Iris pigment epithelial cell (primary cell): ENCODE data around the gene NFE2L2.
"Not testable (repeated sequence)": the region's sequence is repeated elsewhere in the genome, so short reads cannot be mapped to it uniquely, and the experiment has no call there.

Experiments used
- DNase-seq: peaks from one replicate; pipeline ENCODE4 v3.0.0-alpha.2; 2011; ENCODE audit warnings: low read depth

Gene NFE2L2

DNA sequence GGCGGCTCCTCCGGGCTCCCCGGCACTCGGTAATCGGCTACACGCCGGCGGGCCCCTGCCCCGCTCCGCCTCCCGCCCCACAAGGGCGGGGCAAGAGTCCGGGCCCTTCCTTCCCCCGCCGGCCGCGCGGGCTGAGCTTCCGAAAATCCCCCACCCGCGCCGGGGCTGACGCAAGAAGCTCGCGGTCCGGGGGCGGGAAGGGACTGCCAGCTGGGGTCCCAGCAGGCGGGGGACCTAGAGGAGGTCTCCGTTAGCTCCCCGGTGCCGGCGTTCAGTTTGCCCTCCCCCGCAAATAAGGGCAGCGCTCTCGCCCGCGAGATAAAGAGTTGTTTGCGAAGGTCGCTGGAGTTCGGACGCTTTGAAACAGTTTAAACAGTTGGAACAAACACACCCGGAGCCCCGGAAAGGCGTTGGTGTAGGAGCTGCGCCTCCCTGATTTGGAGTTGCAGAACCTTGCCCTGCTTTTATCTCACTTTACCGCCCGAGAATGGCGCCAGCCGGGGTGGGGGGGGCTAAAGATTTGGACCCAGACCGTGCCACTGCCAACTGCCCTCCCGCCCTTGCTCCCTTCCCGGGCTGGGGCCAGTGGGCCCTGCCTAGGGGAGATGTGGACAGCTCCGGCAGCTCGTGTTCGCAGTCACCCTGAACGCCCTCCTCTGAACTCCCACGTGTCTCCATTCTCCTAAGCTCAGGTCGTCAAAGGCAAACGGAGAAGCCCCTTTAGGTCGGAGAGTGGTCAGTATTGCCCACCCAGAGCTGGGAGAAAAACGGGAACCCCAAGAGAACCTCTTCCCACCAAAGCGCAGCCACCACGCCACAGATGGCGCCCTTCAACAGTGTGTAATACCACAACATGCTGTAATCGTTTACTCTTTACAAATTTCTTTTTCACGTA, at the start of gene NFE2L2:
Gene NFE2L2 (minus strand): TSS at position 35 of the 895 bp plus-strand sequence. CDS start 151 bp downstream, outside the sequence.
- peak; percentile 94 for DNase-seq

DNA sequence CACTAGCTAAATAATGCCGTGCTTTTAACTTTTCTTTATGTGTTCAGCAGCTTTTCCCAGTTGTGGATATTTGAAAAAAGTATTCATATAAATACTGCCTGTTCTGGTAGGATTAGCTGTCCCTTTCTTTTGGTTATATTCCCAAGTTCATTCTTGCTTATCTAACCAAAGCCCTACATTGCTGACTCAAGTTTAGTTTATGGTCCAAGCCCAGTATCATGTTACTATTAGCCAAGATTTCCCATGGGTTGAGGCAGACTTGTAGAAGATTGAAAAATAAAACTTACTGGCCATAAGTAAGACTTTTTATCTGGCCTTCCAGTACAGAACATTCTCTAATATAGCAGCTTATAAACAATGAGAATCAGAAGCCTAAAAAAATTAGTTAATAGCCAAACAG, 49.7 kb upstream of the NFE2L2 start:
- DNase-seq = peak; percentile 96

DNA sequence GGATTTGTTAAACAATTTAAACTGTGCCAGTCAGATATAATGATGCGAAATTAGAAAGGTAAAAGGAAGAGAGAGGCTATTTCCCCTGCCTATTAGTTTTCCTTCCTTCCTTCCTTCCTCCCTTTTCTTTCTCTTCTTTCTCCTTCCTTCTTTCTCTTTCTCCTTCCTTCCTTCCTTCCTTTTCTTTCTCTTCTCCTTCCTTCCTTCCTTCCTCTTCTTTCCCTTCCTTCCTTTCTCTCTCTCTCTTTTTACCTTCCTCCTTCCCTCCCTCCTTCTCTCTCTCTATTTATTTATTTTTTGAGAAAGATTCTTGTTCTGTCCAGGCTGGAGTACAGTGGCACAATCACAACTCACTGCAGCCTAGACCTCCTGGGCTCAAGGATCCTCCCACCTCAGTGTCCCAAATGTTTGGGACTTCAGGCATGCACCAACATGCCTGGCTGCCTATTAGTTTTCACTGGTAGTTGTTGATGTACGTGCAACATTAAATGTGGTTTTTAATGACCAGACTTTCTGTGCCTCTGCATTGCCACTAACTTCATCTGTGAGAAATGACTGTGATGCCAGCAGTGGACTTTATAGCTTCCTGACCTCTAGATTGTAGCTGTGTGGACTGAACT, 48.7 kb upstream of the NFE2L2 start:
- no peak for DNase-seq

DNA sequence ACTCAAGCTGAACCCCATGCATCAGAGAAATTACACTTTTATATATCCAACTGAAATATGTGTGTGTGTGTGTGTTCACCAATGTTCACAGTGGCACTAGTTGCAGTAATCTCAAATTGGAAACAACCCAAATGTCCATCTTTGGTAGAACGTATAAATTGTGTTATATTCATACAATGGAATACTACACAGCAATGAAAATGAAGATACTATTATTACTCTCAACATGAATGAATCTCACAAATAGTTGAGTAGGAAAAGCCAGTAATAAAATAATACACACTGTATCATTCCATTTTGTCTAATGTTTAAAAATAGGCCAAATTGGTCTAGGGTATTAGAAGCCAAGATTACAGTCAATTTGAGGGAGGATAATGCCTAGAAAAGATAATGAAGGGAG, 48.0 kb upstream of the NFE2L2 start:
- DNase-seq = no peak

DNA sequence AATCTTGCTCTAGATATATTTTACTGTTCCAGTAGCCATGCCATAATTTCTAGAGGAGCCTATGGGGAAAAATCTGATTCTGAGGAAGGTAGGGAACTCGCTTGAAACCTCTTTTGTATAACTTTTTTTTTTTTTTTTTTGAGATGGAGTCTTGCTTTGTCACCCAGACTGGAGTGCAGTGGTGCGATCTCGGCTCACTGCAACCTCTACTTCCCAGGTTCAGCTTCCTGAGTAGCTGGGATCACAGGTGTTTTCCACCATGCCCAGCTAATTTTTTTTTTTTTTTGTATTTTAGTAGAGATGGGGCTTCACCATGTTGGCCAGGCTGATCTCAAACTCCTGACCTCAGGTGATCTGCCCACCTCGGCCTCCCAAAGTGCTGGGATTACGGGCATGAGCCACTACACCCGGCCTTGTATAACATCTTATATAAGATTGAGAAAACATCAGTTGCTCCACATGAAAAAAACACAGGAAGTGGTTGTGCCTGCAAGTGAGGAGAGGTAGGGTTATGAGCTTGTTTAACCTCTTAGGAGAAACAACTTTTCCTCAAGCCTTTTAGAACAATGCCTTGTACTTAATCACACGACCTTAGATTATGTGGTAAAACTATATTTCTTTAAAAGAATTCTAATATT, 45.3 kb upstream of the NFE2L2 start:
- not testable (repeated sequence) for DNase-seq

DNA sequence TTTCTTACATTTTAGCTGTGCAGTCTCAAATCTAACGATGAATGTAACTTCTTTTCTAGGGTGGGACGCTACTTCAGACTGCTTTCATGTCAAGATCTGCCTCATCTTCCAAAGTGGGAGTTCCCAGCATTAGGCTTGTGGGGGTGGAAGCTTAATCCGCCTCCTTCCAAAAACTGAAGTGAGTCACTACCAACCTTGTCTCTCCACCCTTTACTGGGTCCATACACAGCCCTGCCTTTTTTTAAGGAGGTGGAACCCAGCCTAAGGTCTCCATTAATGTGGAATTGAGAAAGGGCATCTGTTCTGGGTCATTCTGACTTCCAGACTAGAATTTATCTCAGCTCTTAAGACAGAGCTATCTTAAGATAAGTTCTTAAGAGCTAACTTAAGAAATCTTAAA, 42.0 kb upstream of the NFE2L2 start:
- no peak for DNase-seq

DNA sequence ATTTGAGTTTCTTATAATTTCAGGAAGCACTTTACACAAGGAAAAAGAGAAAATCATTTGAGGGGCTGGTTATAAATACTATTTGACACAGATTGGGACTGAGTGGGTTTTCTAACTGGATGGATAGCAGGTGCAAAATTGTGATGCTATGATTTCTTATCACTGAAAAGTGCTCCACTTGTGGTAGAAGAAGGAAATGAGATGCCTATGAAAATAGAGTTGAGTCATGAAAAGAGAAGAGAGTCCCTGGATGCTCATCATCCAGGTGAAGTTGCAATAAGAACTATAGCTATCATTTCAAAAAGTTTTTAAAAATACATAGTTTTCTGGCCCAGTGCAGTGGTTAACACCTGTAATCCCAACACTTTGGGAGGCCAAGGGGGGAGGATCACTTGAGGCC, 39.4 kb upstream of the NFE2L2 start:
- no peak for DNase-seq

DNA sequence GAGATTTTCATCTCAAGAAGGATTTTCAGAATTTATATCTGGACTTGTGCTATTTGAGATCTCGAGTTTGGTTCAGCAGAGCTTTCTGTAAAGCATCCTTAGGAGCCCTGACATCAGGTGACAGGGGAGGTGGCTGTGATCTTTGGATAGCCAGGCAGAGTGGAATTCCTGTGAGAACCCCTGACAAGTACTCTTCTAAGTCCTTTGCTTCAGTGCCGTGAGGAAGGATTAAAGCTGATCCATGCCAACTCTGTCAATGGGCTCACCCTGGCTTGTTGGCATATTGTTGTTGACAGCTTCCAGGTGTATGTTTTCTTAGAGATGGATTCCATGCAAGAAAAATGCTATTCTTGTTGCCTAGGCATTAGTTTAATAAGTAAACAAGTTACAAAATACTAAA, 38.0 kb upstream of the NFE2L2 start:
- no peak for DNase-seq

DNA sequence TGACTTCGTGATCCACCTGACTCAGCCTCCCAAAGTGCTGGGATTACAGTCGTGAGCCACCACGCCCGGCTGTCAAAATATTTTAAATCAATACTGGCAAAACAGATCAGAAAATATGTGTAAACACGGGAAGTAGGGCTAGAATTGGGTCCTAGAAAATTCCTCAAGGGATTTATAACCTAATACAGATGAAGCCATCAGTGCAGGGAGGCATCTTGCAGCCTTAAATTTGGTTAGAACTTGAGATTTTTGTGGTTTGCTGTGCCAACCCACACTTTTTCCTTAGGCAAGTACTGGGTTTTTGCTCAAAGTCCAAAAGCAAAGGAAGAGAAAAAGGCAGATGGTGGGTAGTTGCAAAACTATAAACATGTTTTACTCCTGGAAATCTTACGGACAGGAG, 33.7 kb upstream of the NFE2L2 start:
- no peak for DNase-seq

DNA sequence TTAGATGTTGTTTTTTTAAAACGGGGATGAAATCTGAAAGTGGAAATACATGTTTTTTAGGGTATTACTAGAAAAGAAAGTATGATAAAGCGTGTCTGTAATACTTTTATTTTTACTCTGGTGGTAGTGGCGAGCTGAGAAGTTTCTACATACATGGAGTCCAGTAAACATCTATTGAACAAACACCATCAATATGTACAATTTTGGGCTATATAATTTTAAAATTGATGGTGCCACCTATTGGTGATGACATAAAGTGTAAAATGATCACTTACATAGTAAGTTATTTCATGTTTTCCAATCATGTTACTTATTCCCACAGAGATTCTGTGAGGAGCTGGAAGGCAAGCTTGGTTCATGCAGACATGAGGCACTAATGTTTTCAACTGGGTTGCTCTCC, 31.5 kb upstream of the NFE2L2 start:
- no peak for DNase-seq

DNA sequence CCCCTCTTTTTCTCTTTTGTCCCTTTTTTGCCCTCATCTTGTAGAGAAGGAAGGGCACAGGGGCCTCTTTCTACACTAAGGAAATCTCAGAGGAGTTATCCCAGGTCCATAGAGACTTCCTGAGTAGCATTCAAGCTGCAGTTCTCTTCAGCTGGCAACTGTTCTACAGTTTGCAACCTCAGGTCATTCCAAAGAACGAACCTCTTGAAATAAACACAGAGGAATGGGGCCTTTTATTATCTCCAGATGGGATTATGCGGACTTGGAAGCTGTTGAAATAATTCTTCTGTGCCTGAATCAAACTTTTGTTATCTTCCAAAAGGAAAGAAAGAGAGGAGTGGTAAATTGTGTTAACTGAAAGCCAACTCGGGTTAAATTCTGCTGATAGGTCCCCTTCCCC, 31.0 kb upstream of the NFE2L2 start:
- peak; percentile 62 for DNase-seq

DNA sequence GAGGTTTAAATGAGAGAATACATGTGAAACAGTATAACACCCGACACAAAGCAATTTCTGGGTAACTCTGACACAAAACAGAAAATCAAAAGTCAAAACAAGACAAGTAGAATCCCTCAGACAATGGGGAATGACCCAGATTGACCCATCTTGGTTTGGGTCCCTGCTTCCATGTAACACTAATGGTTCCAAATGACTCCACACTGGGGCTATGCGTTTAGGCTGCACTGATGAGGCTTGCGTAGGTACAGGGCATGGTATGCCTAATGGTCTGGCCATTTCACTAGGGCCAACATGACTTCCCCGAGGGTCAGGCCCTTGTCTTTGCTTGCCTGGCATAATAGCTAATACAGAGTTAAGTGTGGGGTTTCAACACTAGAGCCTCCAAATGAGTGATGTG, 27.2 kb upstream of the NFE2L2 start:
- DNase-seq = no peak

DNA sequence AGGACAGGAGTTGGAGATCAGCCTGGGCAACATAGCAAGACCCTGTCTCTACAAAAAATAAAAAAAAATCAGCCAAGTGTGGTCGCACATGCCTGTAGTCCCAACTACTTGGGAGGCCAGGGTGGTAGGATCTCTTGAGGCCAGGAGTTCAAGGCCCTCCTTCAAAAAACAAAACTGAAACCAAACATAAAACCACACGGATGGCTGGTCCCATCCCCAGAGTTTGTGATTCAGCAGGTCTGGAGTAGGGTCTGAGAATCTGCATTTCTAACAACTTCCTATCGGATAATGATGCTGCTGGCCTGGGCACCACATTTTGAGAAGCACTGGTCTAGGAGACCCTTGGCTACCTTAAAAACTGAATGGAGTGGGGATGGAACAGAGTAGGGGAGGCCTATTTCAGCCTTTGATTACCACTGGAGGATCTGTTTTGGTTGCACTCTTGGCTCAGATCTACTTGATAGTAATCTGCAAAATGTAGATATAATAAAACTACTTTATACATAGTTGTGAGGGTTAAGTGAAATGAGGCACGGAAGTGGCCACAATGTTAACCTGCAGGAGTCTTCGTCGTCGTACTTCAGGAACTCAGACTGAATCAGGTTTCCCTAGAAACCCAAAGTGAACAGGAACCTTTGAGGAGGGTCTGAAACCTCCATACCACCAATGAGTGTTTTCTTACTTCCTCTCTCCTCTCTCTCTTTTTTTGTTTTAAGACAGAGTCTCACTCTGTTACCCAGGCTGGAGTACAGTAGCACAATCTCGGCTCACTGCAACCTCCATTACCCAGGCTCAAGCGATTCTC, 25.5 kb upstream of the NFE2L2 start:
- DNase-seq = no peak

DNA sequence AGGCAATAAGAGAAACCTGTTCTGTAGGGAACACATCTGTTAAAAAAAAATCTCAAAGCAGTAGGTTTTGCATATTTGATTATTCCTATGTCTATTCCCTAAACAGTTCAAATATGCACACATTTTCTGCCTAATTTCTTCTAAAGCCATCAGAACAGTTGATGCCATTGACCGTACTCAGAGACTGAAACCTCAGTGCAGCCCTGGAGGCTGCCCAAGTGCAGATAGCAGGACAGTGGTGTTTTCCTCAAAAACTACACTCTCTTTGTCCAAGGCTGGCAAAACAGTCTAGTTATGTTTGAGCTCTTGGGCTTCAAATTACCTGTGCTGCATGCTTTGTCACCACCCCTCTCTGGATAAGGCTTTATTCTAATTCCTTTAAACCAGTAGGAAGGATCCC, 23.3 kb upstream of the NFE2L2 start:
- DNase-seq = no peak

DNA sequence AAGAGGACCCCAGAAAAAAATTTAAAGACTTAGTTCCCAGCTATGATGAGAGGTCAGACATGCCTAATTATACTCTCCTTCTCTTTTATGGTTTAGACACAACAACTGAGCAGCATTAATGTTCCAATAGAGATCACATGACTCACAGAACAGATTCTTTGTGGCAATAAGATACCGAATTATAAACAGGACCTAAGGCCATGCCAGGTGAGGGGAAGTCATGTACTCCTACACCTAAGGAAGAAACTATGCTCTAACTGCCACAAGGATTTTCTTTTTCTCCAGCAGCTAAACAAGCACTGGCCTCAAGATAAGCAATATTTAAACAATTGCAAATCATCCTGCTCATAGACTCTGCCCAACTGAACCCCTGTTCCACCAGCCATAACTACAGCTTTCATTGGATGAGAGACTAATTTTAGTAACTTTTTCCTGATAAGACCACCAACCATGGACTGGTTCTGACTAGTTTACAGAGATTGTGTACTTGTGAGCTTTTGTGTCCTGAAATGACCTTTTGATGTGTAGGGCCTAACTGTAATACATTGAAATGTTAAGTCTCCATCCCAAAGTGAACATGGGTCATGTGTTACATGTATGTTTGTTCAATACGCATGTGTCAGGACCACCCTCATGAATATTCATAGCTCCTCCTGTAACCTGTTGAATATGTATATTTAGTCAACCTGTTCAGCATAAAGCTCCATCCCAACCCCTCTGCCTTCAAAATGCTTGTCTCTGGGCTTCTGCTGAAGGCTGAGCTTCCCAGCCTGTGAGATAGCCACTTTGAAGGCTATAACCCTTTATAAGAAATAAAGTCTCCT, 21.6 kb upstream of the NFE2L2 start:
- DNase-seq = no peak

DNA sequence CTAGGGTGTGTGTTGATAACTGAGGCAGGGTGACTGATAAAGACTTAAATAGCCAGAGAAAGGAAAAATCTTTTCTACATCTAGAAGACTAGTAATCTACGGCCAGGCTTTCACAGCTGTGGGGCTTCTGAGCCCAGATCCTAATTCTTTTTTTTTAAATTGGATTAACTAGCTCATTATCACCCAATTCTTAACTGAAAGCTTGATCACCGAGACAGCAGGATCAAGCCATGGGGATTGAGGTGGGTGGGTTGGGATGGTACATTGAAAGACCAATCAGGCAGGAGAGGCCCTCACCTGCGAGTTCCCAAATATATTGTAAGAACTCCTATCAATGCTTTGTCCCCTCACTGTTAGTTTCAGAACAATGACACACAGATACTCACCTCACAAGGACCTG, 20.0 kb upstream of the NFE2L2 start:
- no peak for DNase-seq

DNA sequence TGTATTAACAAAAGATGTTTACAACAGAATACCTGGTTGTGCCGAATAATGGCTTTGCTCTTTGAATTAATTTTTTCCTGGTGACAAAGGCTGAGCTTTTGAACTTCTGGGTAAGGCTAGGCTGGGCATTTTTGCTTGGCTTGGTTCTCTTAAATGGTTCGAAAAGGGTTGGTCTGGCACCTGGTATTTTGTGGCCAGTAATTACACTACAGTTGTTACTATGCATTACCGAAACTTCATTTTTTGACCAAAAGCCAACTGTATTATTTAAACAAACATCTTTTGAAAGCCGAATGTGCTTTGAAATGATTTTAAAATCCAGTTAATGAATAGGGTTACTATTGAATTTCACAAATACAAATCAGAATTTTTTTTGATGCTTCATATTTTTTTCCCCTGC, 19.4 kb upstream of the NFE2L2 start:
- no peak for DNase-seq

DNA sequence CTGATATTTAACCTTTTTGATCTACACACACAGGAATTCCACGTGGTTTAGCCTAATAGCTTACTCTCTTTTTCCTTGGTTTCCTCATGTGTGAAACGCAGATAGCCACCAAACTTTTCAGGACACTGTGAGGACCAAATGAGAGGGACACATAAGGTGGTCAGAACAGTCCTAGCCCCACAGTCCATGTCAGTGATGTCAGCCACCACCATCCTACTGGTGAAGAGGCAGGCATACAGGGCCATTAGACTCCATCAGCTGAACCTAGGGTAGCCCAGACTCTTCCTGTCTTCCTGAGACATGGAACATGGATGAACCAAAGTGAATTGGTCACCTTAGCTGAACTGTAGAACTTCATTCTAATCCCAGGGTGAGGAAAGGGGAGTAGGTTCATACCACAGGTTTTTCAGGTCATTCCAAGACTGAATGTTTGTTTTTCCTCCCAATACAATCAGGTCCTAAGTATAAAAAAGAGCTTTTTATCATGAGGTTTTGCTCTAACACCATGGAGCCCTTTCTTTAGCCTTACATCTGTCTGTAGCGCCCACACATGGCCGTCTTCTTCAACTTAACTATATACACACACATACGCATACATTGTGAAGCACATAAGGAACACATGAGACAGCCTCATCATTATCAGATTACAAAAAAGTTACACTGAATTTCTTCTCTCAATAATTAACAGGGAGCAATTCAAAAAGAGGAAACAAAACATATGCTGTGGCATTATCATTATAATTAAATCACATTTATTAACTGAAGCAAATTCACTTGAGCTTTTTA, 18.5 kb upstream of the NFE2L2 start:
- DNase-seq = no peak

DNA sequence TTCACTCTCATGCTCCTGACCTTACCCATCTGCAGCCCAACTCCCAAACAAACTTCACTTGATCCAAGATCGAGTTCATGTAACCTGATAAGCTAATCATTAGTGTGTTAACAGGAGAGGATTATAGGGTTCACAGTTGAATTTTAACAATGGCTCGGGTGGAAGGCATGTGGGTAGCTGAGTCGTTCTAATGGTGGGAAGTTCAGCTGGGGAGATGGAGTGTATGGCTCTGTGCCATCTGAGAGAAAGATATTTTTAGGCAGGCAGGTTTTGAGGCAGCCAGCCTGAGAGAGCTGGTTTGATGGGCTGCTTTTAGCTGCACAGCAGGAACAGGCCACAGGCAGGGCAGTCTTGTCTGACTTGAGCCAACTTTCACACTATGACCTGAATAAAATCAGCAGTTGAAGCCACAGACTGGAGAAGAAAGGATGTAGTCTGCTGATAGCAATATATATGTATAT, 17.7 kb upstream of the NFE2L2 start:
- no peak for DNase-seq

DNA sequence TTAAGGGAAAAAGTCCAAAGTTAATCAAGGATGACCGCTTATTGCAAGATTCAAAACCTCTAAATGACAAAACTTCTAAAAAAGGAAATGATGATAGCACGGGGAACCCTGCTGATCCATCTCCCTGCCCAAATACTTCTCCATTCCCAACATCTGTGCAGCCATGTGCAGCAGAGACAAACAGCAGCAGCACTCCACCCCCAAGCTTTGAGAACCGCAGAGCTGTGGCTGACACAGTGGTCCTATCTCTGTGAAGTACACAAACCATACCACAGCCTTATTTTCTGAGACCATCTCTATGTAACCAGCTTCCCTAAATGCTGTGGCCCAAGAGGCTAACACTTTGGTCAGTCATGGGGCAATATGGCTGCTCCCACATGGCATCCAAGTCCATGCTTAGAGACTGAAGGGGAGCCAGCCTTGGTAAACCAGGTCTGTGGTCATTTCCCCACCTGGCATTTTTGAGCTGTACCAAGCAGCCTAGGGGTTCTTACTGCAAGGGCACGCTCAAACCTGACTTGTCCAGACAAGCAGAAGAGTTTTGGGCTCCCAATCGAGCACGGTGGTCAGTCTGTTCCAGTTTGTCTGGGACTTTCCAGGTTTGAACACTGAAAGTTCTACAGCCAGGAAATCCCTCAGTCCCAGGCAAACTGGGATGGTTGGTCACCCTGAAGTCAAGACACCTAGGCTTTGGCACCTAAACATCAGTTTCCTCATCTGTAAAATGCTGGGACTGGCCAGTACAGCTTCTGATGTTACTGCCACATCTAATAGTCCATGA, 17.1 kb upstream of the NFE2L2 start:
- no peak for DNase-seq
